Activated T-cell treated with anti-CD3 and anti-CD28 coated beads, Interleukin-2, amount 50 U/mL, for 48 hours (primary cell): Measurements from ENCODE around the gene HHATL.
A peak's percentile ranks its signal among the peaks of the same experiment; 100 is the strongest.

Source experiments
- DNase-seq, 2 experiments: peaks; one replicate each; pipeline ENCODE4 v3.0.0-alpha.2; 2020

Gene HHATL

GRCh38 chr3:42662813-42663535 lies 39.6 kb downstream of the HHATL start:
- DNase-seq, result peak; percentile 10 to 11

GRCh38 chr3:42662037-42662812 lies 40.4 kb downstream of the HHATL start:
- peak; percentile 12 to 14 for DNase-seq

- peak in 1 of 2 experiments; percentile 13 for DNase-seq
Observed at GRCh38 chr3:42661593-42662022, 41.0 kb downstream of the HHATL start.

GRCh38 chr3:42660898-42661297 lies 41.7 kb downstream of the HHATL start:
- peak; percentile 17 to 28 for DNase-seq

- peak in 1 of 2 experiments; percentile 7 for DNase-seq
Observed at GRCh38 chr3:42660131-42660715, 42.4 kb downstream of the HHATL start.

- DNase-seq, result peak in 1 of 2 experiments; percentile 16
Observed at GRCh38 chr3:42659451-42660130, 43.0 kb downstream of the HHATL start.

- DNase-seq, result no peak
Observed at GRCh38 chr3:42658771-42659390, 43.7 kb downstream of the HHATL start.

GRCh38 chr3:42658091-42658770 lies 44.4 kb downstream of the HHATL start:
- DNase-seq, result no peak

GRCh38 chr3:42657675-42658074 lies 44.9 kb downstream of the HHATL start:
- no peak for DNase-seq

GRCh38 chr3:42656680-42657610 lies 45.7 kb downstream of the HHATL start:
- peak in 1 of 2 experiments; percentile 17 for DNase-seq

GRCh38 chr3:42655980-42656679 lies 46.5 kb downstream of the HHATL start:
- DNase-seq, result peak; percentile 17 to 19

- DNase-seq, result no peak
Observed at GRCh38 chr3:42655331-42655888, 47.2 kb downstream of the HHATL start.

GRCh38 chr3:42654331-42655201 lies 48.0 kb downstream of the HHATL start:
- DNase-seq, result no peak

GRCh38 chr3:42653560-42654330 lies 48.9 kb downstream of the HHATL start, which contains the start of gene ZBTB47:
Gene ZBTB47, plus strand, starts transcription at chr3:42653697. Its CDS starts 4,659 bp downstream, at chr3:42658356.
- DNase-seq, result peak in 1 of 2 experiments; percentile 25

GRCh38 chr3:42653303-42653559 lies 49.4 kb downstream of the HHATL start:
- DNase-seq, result no peak

GRCh38 chr3:42652611-42653302 lies 49.8 kb downstream of the HHATL start:
- no peak for DNase-seq

GRCh38 chr3:42652251-42652610 lies 50.4 kb downstream of the HHATL start:
- no peak for DNase-seq
